ENCODE data around the gene KCNA1. TPM values are rescaled to one million over a fixed set of nuclear protein-coding genes. Genes with fewer than 3 reads are reported as not detected.
"Not testable (repeated sequence)": the region's sequence is repeated elsewhere in the genome, so short reads cannot be mapped to it uniquely, and the experiment has no call there.

KCNA1 gene
- total RNA-seq, 1 donor = 0.18 TPM

- no peak overlapping the region for H3K4me3 ChIP-seq (ENCODE audit: low read depth, low read length)
- TF ChIP-seq CTCF (IDR thresholded peaks at IDR 0.05; ENCODE audit: insufficient read depth, low read length) = no peak
- no peak for DNase-seq (ENCODE audit: low read depth)
These were observed 42.3 kb upstream of the KCNA1 start for GRCh38 chr12:4867384-4867783.

- H3K4me3 ChIP-seq (ENCODE audit: low read depth, low read length) = no peak overlapping the region
- no peak for TF ChIP-seq CTCF (IDR thresholded peaks at IDR 0.05; ENCODE audit: insufficient read depth, low read length)
- DNase-seq (ENCODE audit: low read depth) = no peak
These were observed 39.3 kb upstream of the KCNA1 start for GRCh38 chr12:4870423-4870822.

GRCh38 chr12:4871514-4871913 is 38.2 kb upstream of the KCNA1 start:
- no peak for DNase-seq (ENCODE audit: low read depth)
- TF ChIP-seq CTCF (IDR thresholded peaks at IDR 0.05; ENCODE audit: insufficient read depth, low read length) = no peak

GRCh38 chr12:4873947-4874346 is 35.8 kb upstream of the KCNA1 start:
- no peak for DNase-seq (ENCODE audit: low read depth)
- no peak for TF ChIP-seq CTCF (IDR thresholded peaks at IDR 0.05; ENCODE audit: insufficient read depth, low read length)
- no peak overlapping the region for H3K4me3 ChIP-seq (ENCODE audit: low read depth, low read length)

More at GRCh38 chr12:4871514-4871913, 38.2 kb upstream of the KCNA1 start:
- no peak overlapping the region for H3K4me3 ChIP-seq (ENCODE audit: low read depth, low read length)

GRCh38 chr12:4874671-4875070 is 35.0 kb upstream of the KCNA1 start:
- TF ChIP-seq CTCF (IDR thresholded peaks at IDR 0.05; ENCODE audit: insufficient read depth, low read length) = no peak
- DNase-seq (ENCODE audit: low read depth) = no peak
- H3K4me3 ChIP-seq (ENCODE audit: low read depth, low read length) = no peak overlapping the region

- H3K4me3 ChIP-seq (ENCODE audit: low read depth, low read length); DNase-seq (ENCODE audit: low read depth): not testable (repeated sequence)
These were observed 30.2 kb upstream of the KCNA1 start for GRCh38 chr12:4879481-4879880.

GRCh38 chr12:4881266-4882064 is 28.2 kb upstream of the KCNA1 start:
- TF ChIP-seq CTCF (IDR thresholded peaks at IDR 0.05; ENCODE audit: insufficient read depth, low read length) = no peak
- no peak for DNase-seq (ENCODE audit: low read depth)
- H3K4me3 ChIP-seq (ENCODE audit: low read depth, low read length) = no peak overlapping the region
